PC-9 (cell line): ENCODE measurements around the gene SSC5D.

ENCODE experiments used
- EZH2 ChIP-seq: fragments of 200-600 bp; sonication (generic); IDR thresholded peaks from 2 replicates; pipeline ENCODE4 v1.8.0; 2017; ENCODE audit warnings: antibody characterized with exemption, low read depth
- TF ChIP-seq, protein P1 (sequence below): fragments of 200-600 bp; sonication (generic); conservative IDR thresholded peaks from 2 replicates; pipeline ENCODE4 v1.6.1; 2017; ENCODE audit warnings: mixed run types, antibody characterized with exemption, mild to moderate bottlenecking, moderate library complexity

DNA sequence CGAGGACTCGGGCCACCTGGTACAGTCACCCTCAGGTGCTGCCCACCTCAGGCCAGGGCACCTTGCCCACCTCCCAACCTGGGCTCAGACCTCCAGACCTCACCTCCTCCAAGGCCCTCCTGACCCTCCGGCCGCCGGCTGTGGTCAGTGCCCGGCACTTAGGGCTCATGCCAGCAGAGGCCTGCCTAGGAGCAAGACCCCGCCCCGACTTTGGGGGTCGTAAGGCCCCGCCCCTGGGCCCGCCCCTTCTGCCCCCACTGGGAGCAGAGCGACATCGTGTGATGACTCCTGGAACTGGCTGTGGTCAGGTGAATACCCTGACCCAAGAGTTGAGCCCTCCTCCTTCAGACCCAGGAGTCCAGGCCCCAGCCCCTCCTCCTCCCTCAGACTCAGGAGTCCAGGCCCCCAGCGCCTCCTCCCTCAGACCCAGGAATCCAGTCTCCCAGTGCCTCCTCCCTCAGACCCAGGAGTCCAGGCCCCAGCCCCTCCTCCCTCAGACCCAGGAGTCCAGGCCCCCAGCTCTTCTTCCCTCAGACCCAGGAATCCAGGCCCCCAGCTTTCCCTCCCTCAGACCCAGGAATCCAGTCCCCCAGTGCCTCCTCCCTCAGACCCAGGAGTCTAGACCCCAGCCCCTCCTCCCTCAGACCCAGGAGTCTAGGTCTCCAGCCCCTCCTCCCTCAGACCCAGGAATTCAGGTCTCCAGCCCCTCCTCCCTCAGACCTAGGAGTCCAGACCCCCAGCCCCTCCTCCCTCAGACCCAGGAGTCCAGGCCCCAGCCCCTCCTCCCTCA is 48.9 kb downstream of the SSC5D start, which contains the start of gene SBK2:
- TF ChIP-seq, protein P1, sequence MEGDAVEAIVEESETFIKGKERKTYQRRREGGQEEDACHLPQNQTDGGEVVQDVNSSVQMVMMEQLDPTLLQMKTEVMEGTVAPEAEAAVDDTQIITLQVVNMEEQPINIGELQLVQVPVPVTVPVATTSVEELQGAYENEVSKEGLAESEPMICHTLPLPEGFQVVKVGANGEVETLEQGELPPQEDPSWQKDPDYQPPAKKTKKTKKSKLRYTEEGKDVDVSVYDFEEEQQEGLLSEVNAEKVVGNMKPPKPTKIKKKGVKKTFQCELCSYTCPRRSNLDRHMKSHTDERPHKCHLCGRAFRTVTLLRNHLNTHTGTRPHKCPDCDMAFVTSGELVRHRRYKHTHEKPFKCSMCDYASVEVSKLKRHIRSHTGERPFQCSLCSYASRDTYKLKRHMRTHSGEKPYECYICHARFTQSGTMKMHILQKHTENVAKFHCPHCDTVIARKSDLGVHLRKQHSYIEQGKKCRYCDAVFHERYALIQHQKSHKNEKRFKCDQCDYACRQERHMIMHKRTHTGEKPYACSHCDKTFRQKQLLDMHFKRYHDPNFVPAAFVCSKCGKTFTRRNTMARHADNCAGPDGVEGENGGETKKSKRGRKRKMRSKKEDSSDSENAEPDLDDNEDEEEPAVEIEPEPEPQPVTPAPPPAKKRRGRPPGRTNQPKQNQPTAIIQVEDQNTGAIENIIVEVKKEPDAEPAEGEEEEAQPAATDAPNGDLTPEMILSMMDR = no peak
- no peak for TF ChIP-seq EZH2
